Measurements from ENCODE around the gene BRS3.

Gene BRS3

GRCh38 chrX:136457303-136457917 is 30.3 kb upstream of the BRS3 start:
- Histone ChIP-seq H3K9ac (ENCODE audit: low read length) (no peak overlapping the region), H3K27ac (ENCODE audit: low read depth, low read length) (no peak overlapping the region), H3K27me3 (ENCODE audit: control insufficient read depth, insufficient read depth, low read length) (no peaks in the 10 kb centered on the region)

GRCh38 chrX:136464589-136464988 is 23.2 kb upstream of the BRS3 start:
- Histone ChIP-seq H3K9me3 (ENCODE audit: control insufficient read depth, insufficient read depth, low read depth, low read length) (no peaks in the 10 kb centered on the region), H3K27ac (ENCODE audit: low read depth, low read length) (no peak overlapping the region), H3K9ac (ENCODE audit: low read length) (no peak overlapping the region), H3K27me3 (ENCODE audit: control insufficient read depth, insufficient read depth, low read length) (no peaks in the 10 kb centered on the region; the same call in 1 of the 2 replicates), H3K4me1 (ENCODE audit: control insufficient read depth, insufficient read depth, low read length) (no peaks in the 10 kb centered on the region), H3K4me3 (ENCODE audit: low read depth, low read length) (no peak overlapping the region), H3K36me3 (ENCODE audit: control insufficient read depth, insufficient read depth, low read length) (no peaks in the 10 kb centered on the region)

More at GRCh38 chrX:136457303-136457917, 30.3 kb upstream of the BRS3 start:
- no peak overlapping the region for H3K4me3 ChIP-seq (ENCODE audit: low read depth, low read length)
- no peaks in the 10 kb centered on the region for H3K36me3 ChIP-seq (ENCODE audit: control insufficient read depth, insufficient read depth, low read length)
- H3K4me1 ChIP-seq (ENCODE audit: control insufficient read depth, insufficient read depth, low read length): no peaks in the 10 kb centered on the region
- H3K9me3 ChIP-seq (ENCODE audit: control insufficient read depth, insufficient read depth, low read depth, low read length): no peaks in the 10 kb centered on the region

- peaks cover 3% of the 10 kb centered on the region; the same call in 1 of the 2 replicates for H3K27me3 ChIP-seq (ENCODE audit: control insufficient read depth, insufficient read depth, low read length)
- no peaks in the 10 kb centered on the region for H3K36me3 ChIP-seq (ENCODE audit: control insufficient read depth, insufficient read depth, low read length)
- no peak overlapping the region for H3K9ac ChIP-seq (ENCODE audit: low read length)
- H3K9me3 ChIP-seq (ENCODE audit: control insufficient read depth, insufficient read depth, low read depth, low read length): no peaks in the 10 kb centered on the region
- H3K4me3 ChIP-seq (ENCODE audit: low read depth, low read length): no peak overlapping the region
- no peak overlapping the region for H3K27ac ChIP-seq (ENCODE audit: low read depth, low read length)
- H3K4me1 ChIP-seq (ENCODE audit: control insufficient read depth, insufficient read depth, low read length): no peaks in the 10 kb centered on the region
These were observed 20.4 kb upstream of the BRS3 start for GRCh38 chrX:136467303-136467702.

GRCh38 chrX:136468391-136469103 is 19.2 kb upstream of the BRS3 start:
- no peak overlapping the region for H3K9ac ChIP-seq (ENCODE audit: low read length)
- H3K36me3 ChIP-seq (ENCODE audit: control insufficient read depth, insufficient read depth, low read length): no peaks in the 10 kb centered on the region
- no peaks in the 10 kb centered on the region for H3K4me1 ChIP-seq (ENCODE audit: control insufficient read depth, insufficient read depth, low read length)
- H3K4me3 ChIP-seq (ENCODE audit: low read depth, low read length): no peak overlapping the region
- no peaks in the 10 kb centered on the region for H3K9me3 ChIP-seq (ENCODE audit: control insufficient read depth, insufficient read depth, low read depth, low read length)
- H3K27me3 ChIP-seq (ENCODE audit: control insufficient read depth, insufficient read depth, low read length): peaks cover 3% of the 10 kb centered on the region; the same call in 1 of the 2 replicates
- H3K27ac ChIP-seq (ENCODE audit: low read depth, low read length): no peak overlapping the region

- no peak overlapping the region for H3K27ac ChIP-seq (ENCODE audit: low read depth, low read length)
- H3K9me3 ChIP-seq (ENCODE audit: control insufficient read depth, insufficient read depth, low read depth, low read length): no peaks in the 10 kb centered on the region
These were observed 14.1 kb upstream of the BRS3 start for GRCh38 chrX:136473663-136474062.

GRCh38 chrX:136475236-136475635 is 12.5 kb upstream of the BRS3 start:
- Histone ChIP-seq H3K4me1 (ENCODE audit: control insufficient read depth, insufficient read depth, low read length) (no peaks in the 10 kb centered on the region), H3K9ac (ENCODE audit: low read length) (no peak overlapping the region), H3K27ac (ENCODE audit: low read depth, low read length) (no peak overlapping the region), H3K9me3 (ENCODE audit: control insufficient read depth, insufficient read depth, low read depth, low read length) (no peaks in the 10 kb centered on the region), H3K27me3 (ENCODE audit: control insufficient read depth, insufficient read depth, low read length) (peaks cover 25% of the 10 kb centered on the region), H3K4me3 (ENCODE audit: low read depth, low read length) (no peak overlapping the region), H3K36me3 (ENCODE audit: control insufficient read depth, insufficient read depth, low read length) (no peaks in the 10 kb centered on the region)

More at GRCh38 chrX:136473663-136474062, 14.1 kb upstream of the BRS3 start:
- Histone ChIP-seq H3K4me1 (ENCODE audit: control insufficient read depth, insufficient read depth, low read length) (no peaks in the 10 kb centered on the region), H3K4me3 (ENCODE audit: low read depth, low read length) (no peak overlapping the region), H3K36me3 (ENCODE audit: control insufficient read depth, insufficient read depth, low read length) (no peaks in the 10 kb centered on the region), H3K27me3 (ENCODE audit: control insufficient read depth, insufficient read depth, low read length) (peaks cover 16% of the 10 kb centered on the region), H3K9ac (ENCODE audit: low read length) (no peak overlapping the region)

GRCh38 chrX:136476501-136476900 is 11.2 kb upstream of the BRS3 start:
- no peak overlapping the region for H3K4me3 ChIP-seq (ENCODE audit: low read depth, low read length)
- H3K9me3 ChIP-seq (ENCODE audit: control insufficient read depth, insufficient read depth, low read depth, low read length): no peaks in the 10 kb centered on the region
- no peak overlapping the region for H3K9ac ChIP-seq (ENCODE audit: low read length)
- H3K27me3 ChIP-seq (ENCODE audit: control insufficient read depth, insufficient read depth, low read length): peaks cover 31% of the 10 kb centered on the region
- no peak overlapping the region for H3K27ac ChIP-seq (ENCODE audit: low read depth, low read length)
- H3K4me1 ChIP-seq (ENCODE audit: control insufficient read depth, insufficient read depth, low read length): no peaks in the 10 kb centered on the region
- no peaks in the 10 kb centered on the region for H3K36me3 ChIP-seq (ENCODE audit: control insufficient read depth, insufficient read depth, low read length)

GRCh38 chrX:136477026-136477425 is 10.7 kb upstream of the BRS3 start:
- no peaks in the 10 kb centered on the region for H3K36me3 ChIP-seq (ENCODE audit: control insufficient read depth, insufficient read depth, low read length)
- H3K4me3 ChIP-seq (ENCODE audit: low read depth, low read length): no peak overlapping the region
- no peak overlapping the region for H3K9ac ChIP-seq (ENCODE audit: low read length)
- no peaks in the 10 kb centered on the region for H3K9me3 ChIP-seq (ENCODE audit: control insufficient read depth, insufficient read depth, low read depth, low read length)
- H3K4me1 ChIP-seq (ENCODE audit: control insufficient read depth, insufficient read depth, low read length): no peaks in the 10 kb centered on the region
- peaks cover 31% of the 10 kb centered on the region for H3K27me3 ChIP-seq (ENCODE audit: control insufficient read depth, insufficient read depth, low read length)
- no peak overlapping the region for H3K27ac ChIP-seq (ENCODE audit: low read depth, low read length)

GRCh38 chrX:136480383-136480782 is 7.4 kb upstream of the BRS3 start:
- H3K4me1 ChIP-seq (ENCODE audit: control insufficient read depth, insufficient read depth, low read length): no peaks in the 10 kb centered on the region
- H3K4me3 ChIP-seq (ENCODE audit: low read depth, low read length): no peak overlapping the region
- peaks cover 36% of the 10 kb centered on the region for H3K27me3 ChIP-seq (ENCODE audit: control insufficient read depth, insufficient read depth, low read length)
- H3K9ac ChIP-seq (ENCODE audit: low read length): no peak overlapping the region
- no peak overlapping the region for H3K27ac ChIP-seq (ENCODE audit: low read depth, low read length)
- no peaks in the 10 kb centered on the region for H3K9me3 ChIP-seq (ENCODE audit: control insufficient read depth, insufficient read depth, low read depth, low read length)
- no peaks in the 10 kb centered on the region for H3K36me3 ChIP-seq (ENCODE audit: control insufficient read depth, insufficient read depth, low read length)

- Histone ChIP-seq H3K27me3 (ENCODE audit: control insufficient read depth, insufficient read depth, low read length) (peaks cover 51% of the 10 kb centered on the region), H3K4me3 (ENCODE audit: low read depth, low read length) (no peak overlapping the region), H3K9me3 (ENCODE audit: control insufficient read depth, insufficient read depth, low read depth, low read length) (no peaks in the 10 kb centered on the region), H3K4me1 (ENCODE audit: control insufficient read depth, insufficient read depth, low read length) (no peaks in the 10 kb centered on the region), H3K27ac (ENCODE audit: low read depth, low read length) (no peak overlapping the region), H3K36me3 (ENCODE audit: control insufficient read depth, insufficient read depth, low read length) (no peaks in the 10 kb centered on the region), H3K9ac (ENCODE audit: low read length) (no peak overlapping the region)
These were observed 959 bp downstream of the BRS3 start for GRCh38 chrX:136488706-136489105.

GRCh38 chrX:136491832-136492231 is 4.1 kb downstream of the BRS3 start:
- Histone ChIP-seq H3K36me3 (ENCODE audit: control insufficient read depth, insufficient read depth, low read length) (no peaks in the 10 kb centered on the region), H3K9ac (ENCODE audit: low read length) (no peak overlapping the region), H3K27ac (ENCODE audit: low read depth, low read length) (no peak overlapping the region), H3K9me3 (ENCODE audit: control insufficient read depth, insufficient read depth, low read depth, low read length) (no peaks in the 10 kb centered on the region), H3K4me1 (ENCODE audit: control insufficient read depth, insufficient read depth, low read length) (no peaks in the 10 kb centered on the region), H3K27me3 (ENCODE audit: control insufficient read depth, insufficient read depth, low read length) (peaks cover 33% of the 10 kb centered on the region), H3K4me3 (ENCODE audit: low read depth, low read length) (no peak overlapping the region)
